ENCODE results near the gene NEK4.
"Not testable (repeated sequence)": the region's sequence is repeated elsewhere in the genome, so short reads cannot be mapped to it uniquely, and the experiment has no call there.

Gene NEK4

GRCh38 chr3:52779011-52779836, 8.5 kb upstream of the NEK4 start:
- TF ChIP-seq, protein P1, sequence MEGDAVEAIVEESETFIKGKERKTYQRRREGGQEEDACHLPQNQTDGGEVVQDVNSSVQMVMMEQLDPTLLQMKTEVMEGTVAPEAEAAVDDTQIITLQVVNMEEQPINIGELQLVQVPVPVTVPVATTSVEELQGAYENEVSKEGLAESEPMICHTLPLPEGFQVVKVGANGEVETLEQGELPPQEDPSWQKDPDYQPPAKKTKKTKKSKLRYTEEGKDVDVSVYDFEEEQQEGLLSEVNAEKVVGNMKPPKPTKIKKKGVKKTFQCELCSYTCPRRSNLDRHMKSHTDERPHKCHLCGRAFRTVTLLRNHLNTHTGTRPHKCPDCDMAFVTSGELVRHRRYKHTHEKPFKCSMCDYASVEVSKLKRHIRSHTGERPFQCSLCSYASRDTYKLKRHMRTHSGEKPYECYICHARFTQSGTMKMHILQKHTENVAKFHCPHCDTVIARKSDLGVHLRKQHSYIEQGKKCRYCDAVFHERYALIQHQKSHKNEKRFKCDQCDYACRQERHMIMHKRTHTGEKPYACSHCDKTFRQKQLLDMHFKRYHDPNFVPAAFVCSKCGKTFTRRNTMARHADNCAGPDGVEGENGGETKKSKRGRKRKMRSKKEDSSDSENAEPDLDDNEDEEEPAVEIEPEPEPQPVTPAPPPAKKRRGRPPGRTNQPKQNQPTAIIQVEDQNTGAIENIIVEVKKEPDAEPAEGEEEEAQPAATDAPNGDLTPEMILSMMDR (IDR thresholded peaks at IDR 0.05; ENCODE audit: unreplicated experiment in 3 of 3), result no peak
- no peak overlapping the region for H3K27ac Mint-ChIP-seq
- no peaks in the 10 kb centered on the region for H3K4me1 Mint-ChIP-seq
- H3K9me3 Mint-ChIP-seq, result no peaks in the 10 kb centered on the region
- H3K27me3 Mint-ChIP-seq (ENCODE audit: low read depth), result peaks cover 25% of the 10 kb centered on the region
- H3K36me3 Mint-ChIP-seq (ENCODE audit: low read depth), result no peaks in the 10 kb centered on the region
- no peak overlapping the region for H3K4me3 Mint-ChIP-seq

DNA sequence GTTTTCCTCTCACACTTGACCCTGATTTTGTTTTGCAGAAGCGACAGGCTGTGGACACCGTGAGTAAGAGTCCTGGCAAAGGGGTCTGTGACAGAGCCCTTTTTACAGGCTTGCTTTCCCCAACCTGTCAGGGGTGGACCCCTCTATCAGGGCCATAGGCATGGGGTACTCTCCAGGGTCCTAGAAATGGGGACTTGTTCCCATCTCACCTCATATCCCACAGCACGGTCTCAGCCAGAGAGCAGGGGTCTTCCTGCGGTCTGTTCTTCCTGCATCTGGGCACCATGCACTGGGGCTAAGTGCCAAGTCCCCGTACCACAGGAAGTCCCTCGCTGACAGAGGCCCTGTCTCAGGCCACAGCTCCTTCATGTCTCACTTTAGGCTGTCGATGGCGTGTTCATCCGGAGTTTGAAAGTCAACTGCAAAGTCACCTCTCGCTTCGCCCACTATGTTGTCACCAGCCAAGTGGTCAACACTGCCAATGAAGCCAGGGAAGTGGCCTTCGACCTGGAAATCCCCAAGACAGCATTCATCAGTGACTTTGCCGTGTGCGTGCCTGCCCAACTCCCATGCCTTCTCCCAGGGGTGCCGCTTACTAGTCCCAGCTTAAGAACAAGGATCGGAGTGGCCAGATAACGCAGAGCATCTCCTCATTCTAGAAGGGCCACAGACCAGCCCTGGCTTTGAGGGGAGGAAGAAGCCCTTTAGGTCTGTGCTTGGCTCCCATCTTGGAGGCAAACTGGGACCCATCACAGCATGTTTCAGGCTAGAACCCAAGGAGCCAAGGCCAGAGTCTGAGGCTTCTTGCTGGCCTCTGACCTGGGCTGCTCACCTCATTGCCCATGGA, 7.4 kb upstream of the NEK4 start:
- no peak overlapping the region for H3K4me3 Mint-ChIP-seq

DNA sequence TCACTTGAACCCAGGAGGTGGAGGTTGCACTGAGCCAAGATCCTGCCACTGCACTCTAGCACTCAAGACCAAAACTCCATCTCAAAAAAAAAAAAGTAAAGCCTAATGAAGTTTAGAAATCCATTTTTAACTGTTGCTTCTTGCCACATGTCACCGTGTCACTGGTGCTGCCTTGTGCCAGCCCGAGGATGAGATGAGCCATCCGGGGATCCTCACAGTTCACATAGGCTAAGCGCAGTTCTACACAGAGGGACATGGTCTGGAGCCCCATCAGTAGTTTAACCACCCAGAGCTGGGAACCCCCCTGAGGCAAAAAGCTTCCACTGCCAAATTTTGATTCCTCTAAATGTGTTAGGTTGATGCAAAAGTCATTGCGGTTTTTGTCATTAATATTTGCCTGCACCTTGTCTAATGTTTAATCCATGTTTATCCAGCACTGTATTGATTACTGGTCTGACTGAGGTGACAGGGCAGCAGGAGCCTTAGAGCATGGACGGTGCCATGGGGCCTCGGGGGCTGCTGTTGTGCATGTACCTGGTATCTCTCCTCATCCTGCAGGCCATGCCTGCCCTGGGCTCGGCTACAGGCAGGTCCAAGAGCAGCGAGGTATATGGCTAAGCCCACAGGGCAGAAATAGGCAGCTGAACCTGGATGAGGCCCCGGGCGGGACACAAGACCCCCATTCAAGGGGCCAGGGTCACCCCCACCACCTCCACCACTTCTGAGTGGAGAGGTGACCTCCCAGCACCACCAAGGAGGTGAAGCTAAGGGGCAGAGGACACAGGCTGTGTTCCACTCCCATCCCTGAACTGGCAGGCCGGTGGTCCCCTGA, 6.6 kb upstream of the NEK4 start, which contains the start of gene ITIH1:
Gene ITIH1, plus strand, starts transcription at position 473 of the 832 bp plus-strand sequence. Its CDS starts 17 bp downstream, at position 490.
- no peaks in the 10 kb centered on the region for H3K9me3 Mint-ChIP-seq
- no peak within 1 kb of the TSS for H3K4me3 Mint-ChIP-seq
- no peaks in the 10 kb centered on the region for H3K4me1 Mint-ChIP-seq
- H3K27me3 Mint-ChIP-seq (ENCODE audit: low read depth), result peaks cover 9% of the 10 kb centered on the region
- TF ChIP-seq, protein P1 (IDR thresholded peaks at IDR 0.05; ENCODE audit: unreplicated experiment in 3 of 3), result no peak
- no peak within 1 kb of the TSS for H3K27ac Mint-ChIP-seq
- no peaks in the 10 kb centered on the region for H3K36me3 Mint-ChIP-seq (ENCODE audit: low read depth)

More for the DNA sequence above, 7.4 kb upstream of the NEK4 start:
- H3K36me3 Mint-ChIP-seq (ENCODE audit: low read depth), result no peaks in the 10 kb centered on the region
- TF ChIP-seq, protein P1 (IDR thresholded peaks at IDR 0.05; ENCODE audit: unreplicated experiment in 3 of 3), result no peak
- H3K9me3 Mint-ChIP-seq, result no peaks in the 10 kb centered on the region
- no peaks in the 10 kb centered on the region for H3K4me1 Mint-ChIP-seq
- H3K27ac Mint-ChIP-seq, result no peak overlapping the region
- peaks cover 18% of the 10 kb centered on the region for H3K27me3 Mint-ChIP-seq (ENCODE audit: low read depth)

- not testable (repeated sequence) for H3K36me3 Mint-ChIP-seq (ENCODE audit: low read depth); H3K9me3 Mint-ChIP-seq; H3K4me1 Mint-ChIP-seq; H3K27ac Mint-ChIP-seq; H3K4me3 Mint-ChIP-seq; H3K27me3 Mint-ChIP-seq (ENCODE audit: low read depth)
Observed at GRCh38 chr3:52776486-52776885, 5.7 kb upstream of the NEK4 start.

DNA sequence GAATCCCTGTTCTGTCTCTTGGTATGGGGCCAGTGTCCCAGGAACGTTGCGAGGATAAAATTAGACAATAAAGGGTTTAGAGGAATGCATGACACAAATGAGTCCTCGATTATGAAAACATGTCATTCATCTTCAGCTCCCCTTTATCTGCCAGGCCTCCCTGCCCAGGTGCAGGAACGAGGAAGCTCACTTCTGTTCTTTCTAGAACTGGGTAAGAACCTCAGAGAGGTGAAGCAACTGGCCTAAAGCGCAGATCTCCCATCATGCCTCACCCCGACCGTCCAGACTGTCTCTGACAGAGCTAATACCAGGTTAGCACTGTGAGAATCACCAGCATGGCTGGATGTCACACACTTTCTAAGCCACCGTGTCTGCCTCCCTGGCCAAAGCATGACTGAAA, 5.1 kb upstream of the NEK4 start:
- no peak overlapping the region for H3K4me3 Mint-ChIP-seq
- no peaks in the 10 kb centered on the region for H3K9me3 Mint-ChIP-seq
- H3K27me3 Mint-ChIP-seq (ENCODE audit: low read depth), result no peaks in the 10 kb centered on the region
- no peaks in the 10 kb centered on the region for H3K4me1 Mint-ChIP-seq
- no peaks in the 10 kb centered on the region for H3K36me3 Mint-ChIP-seq (ENCODE audit: low read depth)
- TF ChIP-seq, protein P1 (IDR thresholded peaks at IDR 0.05; ENCODE audit: unreplicated experiment in 3 of 3), result no peak
- H3K27ac Mint-ChIP-seq, result no peak overlapping the region

Measured in nephron (organoid).